Measurements from ENCODE around the gene NAV2.

Gene NAV2

DNA sequence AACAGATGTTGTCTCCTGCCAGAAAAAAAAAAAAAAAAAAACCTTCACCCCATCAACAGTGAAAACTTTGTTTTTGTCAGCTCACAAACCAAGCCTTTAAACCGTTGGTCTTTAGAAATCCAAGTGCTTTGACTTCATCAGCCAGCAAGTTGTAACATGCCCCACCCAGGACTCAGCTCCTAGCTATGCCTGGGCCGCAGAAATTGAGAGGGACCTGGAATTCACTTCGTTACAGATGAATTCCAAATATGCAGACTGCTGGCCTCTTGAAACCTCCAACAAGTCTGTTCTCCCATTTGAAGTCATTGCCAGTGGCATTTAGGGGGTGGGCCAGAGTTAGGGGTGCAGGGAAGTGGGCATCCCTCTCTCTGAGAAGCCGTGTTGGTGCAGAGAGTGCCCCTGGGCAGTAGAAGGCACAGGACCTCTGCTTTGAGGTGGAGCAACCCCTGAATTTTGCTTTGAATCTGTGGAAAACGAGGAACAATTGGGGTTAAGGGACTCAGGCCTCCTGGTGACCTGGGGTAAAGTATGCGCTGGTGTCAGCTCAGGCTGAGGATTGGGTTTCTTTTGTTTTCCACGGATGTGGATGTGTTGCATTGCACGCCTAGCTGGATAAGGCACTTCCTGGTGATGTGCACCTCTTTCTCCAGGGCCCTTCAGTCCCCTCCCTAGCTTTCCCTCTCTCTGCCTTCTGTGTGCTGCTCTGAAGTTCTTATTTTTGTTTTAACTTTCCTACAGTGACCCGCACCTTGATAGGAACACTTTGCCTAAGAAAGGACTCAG, 338.1 kb downstream of the NAV2 start:
- no peak for DNase-seq

DNA sequence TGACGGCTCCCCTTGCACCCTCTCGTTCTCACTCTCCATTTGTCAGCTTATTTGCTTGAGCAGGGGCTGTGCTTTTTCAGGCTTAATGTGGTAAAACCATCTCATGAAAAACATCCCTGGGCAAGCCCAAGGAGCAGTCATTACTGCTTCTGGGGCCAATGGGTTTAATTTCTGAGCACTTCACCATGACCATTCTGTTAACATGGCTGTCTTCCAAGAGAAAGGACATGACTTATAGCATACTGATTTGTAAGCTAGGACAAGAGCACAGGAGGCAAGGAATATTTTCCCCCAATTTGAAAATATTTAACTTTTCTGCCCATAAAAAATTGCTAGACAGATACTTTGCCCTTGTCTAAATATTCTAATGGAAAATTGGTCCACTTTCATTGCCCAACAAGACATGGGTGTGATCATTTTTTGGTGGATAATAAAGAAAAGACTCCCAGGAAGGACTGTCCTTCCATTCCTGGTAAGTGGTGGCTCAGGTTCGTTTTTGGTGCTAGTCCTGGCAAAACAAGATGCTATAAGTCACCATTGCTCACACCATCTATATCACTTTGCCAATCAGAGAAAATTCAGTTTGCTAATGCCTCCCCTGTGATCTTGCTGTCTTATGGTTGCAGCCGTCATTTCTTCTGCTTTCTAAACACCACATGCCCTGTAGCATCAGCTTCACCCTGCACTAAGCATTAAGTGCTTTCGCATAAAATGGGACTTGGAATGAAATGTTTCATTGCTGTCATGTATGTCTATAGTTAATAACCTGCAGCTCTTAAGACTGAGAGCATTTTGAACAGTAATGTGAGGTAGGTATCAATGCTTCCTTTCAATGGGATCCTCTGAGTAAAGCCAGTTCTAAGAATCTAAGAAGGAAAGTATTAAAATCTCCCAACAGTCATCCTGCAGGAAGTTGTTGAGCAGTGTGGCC, 339.1 kb downstream of the NAV2 start:
- no peak for DNase-seq

DNA sequence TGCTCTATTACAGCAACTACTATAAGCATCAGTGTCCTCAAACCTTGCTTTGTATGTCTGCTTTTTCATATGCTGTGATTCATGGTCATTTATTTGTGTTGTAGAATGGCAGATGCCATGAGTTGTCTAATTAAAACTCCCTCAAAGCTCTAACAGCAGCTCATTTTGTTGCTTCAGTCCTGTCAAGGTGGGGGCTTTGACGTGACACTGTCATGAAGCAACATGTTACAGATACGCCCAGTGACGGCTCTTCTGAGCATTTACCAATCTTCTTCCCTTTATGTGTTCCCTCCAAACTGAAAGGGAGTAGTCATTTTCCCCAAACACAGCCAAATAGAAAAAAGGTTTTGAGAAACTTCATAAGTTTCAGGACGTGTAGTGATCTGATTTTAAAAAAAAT, 340.9 kb downstream of the NAV2 start:
- DNase-seq: no peak

DNA sequence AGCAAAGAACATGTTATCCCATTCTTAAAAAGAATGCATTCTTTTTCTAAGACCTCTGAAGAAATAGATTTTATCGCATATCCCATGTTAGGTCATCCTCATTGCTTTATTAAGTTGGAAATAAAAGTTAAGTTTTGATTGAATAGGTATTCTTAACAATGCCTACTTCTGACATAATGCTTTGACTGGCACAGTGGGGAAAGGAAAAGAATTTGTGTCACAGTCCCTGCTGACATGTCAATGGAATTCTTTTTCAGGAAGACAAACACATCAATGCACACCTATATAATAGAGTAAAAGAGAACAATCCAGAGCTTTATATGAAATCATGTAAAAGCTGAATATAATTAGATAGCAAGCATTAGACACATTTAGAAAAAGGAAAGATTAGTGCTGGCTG, 341.9 kb downstream of the NAV2 start:
- no peak for DNase-seq

DNA sequence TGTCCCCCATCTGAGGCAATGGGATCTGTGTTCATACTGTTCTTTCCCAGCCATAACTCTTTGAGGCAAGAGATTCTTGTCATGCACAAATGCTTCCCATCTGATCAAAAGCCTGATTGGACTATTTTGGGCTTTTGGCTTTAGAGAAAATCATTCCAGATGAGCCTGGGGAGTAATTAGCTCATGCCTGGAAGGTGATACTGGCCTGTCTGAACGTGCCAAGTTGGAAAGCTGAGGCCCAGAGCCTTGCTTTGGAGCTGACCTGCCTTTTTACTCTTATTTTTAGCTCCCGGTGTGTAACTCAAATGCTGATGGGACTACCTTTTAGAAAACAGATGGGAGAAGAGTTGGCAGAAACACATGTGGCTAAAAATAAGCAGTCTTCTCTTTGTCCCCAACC, 342.7 kb downstream of the NAV2 start:
- no peak for DNase-seq

DNA sequence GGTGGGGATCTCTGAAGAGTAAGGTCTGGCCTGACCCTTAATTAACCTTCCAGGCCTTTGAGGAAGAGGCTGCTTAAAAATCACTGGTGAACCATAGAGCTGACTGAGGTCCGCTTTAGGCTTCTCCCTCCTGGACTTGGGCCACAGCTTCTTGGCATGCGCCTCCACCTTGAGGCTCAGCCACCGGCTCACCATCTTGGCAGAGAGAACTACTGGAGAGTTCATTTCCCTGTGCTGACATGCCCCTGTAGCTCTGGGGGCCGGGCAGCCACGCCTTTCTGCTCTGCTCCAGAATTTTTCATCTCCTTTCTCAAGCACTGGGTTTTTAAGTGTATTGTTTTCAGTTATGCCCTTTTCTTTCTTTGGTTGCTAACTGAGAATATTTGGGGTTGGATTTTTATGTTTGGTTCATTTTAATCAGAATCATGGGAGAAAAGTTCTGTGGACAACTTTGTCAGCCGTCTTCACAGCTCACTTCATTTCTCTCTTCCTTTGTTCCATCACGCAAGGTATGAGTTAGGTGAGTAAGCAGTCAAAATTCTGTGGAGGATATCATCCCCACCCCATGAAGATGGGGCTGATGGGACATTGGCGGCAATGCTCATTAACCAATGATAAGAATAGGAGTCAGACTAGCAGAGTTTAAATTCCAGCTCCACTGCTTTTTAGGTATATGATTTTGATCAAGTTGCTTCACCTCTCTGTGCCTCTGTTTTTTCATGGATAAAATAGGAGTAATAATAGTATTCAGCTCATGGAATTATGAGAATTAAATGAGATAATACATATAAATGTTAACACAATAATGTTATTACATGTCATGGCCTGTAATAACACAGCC, 343.7 kb downstream of the NAV2 start:
- DNase-seq: no peak

DNA sequence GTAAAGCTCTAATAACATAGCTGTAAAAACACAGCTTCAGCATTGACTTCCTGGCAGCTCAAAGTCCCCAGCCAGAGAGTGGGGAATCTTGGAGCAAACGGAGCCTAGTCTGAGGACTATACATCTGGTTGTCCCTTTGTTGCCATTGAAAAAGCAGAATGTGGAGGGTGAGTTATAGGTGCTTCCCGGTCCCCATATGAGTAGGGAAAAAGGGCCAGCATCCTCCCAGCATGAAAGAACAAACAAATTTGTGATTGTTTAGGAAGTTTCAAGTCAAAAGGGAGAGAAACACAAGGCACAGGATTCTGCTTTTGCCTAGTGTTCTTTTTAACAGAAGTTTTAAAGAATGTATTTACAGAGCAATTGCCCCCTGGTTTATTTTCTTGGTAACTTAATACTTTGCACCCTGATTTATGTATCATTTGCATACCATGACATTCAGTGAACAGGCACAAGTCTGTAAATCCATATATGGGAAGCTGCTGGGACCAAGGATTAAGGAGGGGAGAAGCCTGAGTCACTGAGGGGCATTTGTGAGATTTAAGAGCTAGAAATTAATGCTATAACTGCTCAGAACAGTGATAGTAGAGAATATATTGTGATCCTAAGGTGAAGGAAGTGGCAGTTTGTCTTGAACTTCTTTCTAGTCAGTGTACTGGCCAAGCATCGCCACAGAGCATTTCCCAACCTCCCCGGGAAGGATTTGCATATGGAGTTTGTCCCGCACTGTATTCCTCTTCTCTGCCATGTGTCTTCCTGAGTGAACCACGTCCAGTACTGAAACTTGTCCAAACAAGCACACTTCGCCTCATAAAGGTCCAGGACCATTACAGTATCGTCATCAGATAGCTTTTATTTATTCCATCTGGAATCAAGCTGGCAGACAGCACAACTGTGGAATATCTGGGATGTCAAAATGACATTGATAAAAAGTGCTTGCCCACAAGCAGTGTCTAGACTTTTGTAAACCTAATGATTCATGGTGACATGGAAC, 344.6 kb downstream of the NAV2 start:
- DNase-seq: no peak

DNA sequence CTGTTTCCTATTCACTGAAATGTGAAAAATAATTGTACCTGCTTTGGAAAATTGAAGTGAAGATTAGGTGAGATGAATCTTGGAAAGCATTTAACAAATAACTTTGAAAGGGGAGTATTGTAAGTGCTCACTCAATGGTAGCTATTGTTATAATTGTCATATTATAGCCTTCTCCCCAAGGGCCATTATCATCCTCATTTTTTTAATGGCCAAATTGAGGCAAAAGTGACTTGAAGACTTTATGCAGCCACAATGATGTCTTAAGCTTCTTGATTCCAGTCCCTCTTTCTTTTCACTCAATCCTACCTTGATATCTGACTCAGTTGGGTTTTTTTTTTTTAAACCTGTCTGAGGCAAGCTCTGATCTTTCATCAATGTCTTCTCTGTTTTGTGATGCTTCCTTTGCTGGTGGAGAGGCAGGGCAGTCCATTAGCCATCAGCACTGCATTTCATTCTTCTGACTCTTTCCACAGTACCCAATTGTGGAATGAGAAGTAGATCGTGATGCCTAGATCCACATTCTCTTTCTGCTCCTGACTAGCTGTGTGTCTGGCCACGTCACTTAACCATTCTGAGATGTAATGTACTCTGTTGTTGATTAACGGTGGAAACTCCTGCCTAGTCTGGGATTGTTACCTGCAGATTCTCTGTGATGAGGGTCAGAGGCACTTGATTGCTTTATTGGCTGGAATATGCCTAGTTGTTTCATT, 346.3 kb downstream of the NAV2 start:
- DNase-seq: no peak

DNA sequence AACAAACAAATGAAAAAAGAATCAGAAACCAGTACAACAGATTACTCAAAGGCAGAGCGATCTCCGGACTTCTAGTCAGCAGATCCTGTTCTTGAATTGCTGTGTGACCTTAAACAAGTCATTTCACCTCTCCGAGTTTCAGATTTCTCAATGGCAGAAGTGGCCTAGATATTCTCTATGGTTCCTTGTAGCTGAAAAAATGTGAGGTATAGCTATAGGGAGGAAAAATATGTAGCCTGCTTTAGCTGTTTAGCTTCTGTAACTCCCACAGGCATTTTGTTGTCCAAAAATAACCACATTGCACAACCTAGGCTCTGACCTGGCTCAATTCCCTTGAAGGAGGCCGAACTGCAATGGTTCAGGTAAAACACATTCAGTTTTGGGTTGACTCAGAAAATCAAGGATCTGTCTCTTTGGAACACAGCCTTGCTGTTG, 347.0 kb downstream of the NAV2 start:
- no peak for DNase-seq

DNA sequence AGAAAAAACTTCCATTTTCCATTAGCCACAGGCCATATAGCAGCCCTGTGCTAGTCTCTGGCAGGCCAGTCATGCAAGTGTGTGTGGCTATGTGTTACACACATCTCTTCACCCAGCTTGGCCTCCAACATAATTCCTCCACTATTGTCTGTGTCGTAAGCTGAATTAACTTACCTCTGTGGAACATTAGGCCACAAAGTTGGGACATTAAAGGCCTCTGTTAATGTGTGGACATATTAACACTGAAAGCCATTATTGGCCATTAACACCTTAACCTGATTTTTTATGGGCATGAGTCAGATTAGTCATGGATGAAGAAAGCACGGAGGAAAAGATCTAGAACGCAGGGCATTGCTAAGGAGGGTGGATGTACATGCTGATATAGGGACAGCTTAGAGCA, 347.5 kb downstream of the NAV2 start:
- DNase-seq: no peak

DNA sequence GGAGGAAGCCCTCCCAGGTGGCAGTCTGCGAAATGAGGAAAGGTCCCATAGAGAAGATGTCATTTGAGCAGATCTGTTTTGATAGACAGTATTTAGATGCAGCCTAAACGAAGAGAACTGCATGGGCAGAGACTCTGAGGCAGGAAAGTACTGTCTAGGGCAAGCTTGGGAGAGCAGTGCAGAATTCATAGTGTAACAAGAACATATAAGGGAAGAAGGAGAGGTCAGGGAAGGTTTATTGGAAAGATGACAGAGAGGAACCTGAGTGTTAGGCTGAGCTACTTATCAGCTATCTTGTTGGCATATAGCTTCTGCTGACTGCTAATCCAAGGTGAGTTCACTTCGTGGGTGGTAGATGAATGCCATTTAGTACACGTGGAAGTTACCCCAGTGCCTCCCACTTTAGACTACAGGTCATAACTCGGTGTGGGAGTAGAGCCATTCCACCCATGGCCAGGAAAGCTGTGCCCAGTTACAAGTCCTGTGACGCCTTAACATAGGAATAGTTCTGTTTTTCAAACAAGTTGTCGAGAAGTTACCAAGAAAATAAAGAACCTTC, 348.1 kb downstream of the NAV2 start:
- DNase-seq: no peak

DNA sequence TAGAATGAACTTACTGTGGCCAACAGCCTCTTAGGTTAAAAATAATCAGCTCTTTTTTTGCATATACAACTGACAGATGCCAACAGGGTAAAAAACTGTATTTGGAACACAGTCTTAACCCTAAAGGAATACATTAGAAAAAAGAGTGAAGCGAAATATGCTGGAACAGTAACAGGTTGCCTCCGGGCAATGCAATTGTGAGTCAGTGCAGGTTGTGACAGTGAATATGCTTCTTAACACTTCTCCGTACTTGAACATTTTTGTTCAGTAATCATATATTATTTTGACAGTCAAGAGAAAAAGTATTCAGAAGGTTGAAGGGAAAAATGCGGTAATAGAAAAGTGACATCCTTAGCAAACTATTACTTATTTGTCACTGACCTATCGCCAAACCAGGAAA, 349.1 kb downstream of the NAV2 start:
- no peak for DNase-seq

DNA sequence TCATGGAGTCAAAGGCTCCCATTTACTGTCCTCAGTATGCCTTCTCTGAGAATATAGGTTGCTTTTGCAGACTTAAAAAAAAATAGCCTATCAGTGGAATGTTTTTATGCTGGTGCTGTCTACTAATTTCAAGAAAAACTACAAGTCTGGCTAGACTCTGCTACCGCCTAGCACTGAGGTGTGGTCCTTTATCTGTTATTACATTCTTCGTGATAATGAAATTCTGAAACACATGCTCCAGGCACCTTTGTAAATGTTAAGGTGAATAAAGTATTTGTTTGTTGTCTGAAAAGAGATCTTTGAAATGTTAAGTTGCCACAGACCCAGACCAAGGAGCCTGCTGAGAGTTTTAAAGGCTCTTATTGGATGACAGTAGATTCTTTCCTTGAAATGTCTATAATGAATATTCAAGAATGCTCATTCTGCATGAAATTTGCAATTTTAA, 352.3 kb downstream of the NAV2 start:
- DNase-seq: no peak

DNA sequence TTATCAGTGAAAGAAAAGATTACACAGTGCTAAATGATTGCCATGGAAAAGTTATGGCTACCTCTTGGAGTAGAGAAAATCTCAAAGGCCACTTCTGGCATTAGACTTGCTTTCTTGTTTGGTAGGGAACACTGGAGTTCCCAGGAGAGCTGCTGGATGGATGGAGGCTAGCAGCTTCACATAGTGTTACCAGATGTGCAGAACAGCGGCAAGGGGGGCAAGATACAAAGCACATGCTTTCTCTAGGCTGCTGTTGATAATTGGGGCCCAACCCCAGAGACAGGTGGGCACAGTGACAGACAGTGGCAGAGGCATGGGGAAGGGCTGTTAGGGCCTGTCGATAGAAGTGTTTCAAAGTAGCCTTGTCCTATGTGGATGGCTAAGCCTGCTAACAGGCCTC, 352.8 kb downstream of the NAV2 start:
- DNase-seq: no peak

DNA sequence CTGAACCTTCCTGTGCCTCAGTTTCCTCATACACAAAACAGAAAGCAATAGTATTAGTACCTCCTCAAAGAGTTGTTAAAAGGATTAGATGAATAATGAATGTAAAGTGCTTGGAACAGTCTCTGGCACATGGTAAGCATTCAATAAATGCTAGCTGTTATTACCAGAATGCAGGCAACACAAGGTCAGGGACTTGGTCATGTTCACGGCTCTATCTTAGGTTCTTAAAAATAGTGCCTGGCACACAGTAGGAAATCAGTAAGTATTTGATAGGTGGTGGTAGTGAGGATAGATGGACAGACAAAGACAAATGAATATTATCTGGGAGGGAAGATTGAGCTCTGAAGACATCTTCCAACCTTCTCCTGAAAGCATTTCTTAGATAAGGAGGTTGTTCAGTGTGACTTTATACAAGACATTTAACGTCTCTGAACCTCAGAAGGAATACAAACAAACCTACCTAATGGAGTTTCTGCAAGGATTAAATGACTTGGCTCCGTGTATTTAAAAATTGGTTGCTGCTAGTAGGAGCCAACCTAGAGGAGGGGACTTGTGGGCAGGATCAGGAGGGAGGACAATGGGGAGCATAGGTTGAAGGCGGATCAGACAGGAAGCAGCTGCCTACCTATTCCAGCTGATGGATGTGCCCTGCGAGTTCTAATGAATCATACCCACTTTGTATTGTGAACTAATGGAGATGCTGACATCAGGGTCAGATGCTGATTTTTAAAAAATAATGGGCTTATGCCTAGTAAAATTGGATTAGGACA, 353.6 kb downstream of the NAV2 start:
- DNase-seq: no peak

DNA sequence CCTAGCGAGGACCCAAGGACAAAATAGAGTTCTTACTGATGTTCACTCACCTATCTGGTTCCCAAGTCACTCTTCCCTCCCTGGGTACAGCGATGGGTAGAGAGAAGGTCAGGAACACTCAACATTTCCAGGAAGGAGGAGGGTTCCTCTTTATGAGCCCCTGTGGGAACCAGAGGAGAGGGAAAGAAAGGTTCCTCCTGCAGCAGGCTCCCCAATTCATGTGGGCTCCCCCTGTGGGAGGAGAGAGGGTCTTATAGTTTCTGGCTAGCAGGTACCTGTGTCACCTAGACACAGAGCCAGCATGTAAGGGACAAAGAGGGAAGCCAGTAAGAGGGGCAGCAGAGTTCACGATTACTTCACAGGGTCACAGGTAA, 354.1 kb downstream of the NAV2 start:
- DNase-seq: no peak

DNA sequence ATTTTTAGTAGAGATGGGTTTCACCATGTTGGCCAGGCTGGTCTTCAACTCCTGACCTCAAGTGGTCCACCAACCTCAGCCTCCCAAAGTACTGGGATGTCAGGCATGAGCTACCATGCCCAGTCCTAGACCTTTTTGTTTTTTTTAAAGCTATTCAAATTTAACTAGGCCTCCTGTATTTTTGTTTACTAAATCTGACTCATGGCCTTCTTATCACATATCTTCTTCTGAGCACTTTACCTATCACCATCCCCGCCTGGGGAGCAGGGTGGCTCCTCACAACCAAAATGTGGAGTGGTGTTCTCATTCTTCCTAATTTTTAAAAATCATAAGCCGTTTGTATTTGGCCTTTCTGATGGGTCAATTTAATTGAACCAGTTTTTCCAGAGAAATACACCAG, 355.0 kb downstream of the NAV2 start:
- DNase-seq: no peak

DNA sequence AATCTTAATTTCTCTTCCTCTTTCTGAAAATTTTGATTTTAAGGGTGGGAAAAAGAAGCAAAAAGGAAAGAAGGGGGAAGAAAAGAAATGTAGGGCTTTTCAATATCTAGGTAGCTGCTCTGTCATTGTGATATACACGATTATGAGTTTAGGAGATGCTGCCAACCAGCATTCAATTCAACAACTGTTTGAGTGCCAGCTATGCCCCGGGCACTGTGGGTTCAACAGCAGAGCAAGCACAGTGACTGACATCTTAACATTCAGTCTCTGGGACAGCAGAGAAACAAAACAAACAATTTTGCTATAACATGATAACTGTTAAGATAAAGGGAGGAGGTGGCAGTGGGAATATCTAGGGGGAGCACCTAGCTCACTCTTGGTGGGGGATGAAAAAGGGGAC, 356.1 kb downstream of the NAV2 start:
- no peak for DNase-seq

DNA sequence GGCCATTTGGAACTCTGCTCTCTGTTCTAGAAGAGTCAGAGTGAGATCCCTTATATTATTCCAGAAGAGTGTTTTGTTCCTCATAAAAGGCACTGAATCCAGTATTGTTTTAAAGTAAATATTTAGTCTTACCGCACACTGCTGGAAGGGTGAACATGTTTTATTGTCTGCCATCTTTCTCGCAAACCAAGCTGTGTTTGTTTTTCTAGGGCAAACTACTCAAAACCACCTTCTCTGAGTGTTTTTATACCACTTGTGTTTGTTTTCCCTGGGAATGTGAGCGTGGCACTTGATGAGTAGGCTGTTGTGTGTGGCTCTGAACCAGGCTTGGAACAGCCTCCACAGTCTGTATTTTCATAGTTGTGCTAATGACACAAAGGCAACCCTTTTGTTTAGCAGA, 357.8 kb downstream of the NAV2 start:
- peak; percentile 53 for DNase-seq

DNA sequence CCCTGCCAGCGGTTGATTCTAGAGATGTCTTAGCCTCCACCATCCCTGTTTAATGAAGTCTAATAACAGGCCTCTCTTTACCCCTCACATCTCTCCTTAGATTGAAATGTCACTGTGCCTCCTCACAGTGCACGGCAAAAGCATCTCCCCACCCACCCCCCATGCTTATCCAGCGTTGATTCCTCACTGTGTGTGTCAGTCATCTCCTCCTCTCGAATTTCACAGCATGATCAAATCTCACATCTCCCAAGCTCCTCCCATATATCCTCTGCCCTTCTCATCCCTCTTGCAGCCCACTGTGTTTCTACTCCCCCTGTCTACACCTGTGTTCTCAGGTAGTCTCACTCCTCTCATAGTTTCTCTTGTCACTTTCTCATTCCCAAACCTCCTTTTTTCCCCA, 363.0 kb downstream of the NAV2 start:
- DNase-seq: no peak

Data from NCI-H510A (cell line).